ENCODE data around the gene FOXO4. TPM values are rescaled to one million over a fixed set of nuclear protein-coding genes. Genes with fewer than 3 reads are reported as not detected.

Gene FOXO4
- polyA plus RNA-seq, 1 donor (not counting 4 experiments of a cell fraction or from before 2014, with no cell fraction given): 1.6 TPM

DNA sequence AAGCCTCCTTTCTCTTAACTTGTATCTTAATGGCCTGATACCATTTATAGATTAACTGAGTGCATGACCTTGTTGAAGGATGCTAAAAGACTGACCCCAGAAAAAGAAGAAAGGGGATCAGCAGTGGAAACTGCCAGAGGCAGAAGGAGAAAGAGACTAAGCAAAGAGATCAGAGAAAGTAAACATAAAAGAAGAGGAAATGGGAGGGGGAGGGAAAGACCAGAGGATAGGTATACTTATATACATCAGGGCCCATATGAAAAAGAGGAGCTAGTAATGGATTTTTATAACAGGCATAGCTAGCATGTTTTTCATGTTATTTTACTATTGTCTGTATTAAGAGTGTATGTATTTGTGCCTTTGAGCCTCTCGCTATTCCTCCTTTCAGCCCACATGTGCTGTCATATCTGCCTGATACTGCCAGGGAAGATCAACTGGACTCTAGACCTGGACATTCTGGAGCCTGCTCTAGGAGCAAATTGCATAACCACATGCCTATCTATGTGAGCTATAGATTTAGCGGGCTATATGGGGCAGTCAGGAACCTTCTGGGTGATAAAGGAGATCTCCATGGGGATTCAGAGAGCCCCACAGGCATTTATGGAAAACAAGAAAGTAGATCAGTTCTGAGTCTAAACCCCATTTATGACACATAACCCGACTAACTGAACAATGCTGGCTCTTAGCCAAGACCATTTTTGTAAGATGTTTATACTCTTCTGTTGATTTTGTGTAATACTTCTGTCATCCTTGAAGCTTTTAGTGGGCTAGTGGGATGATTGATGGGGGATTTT, 14.1 kb upstream of the FOXO4 start:
- no peaks in the 10 kb centered on the region for H3K4me1 ChIP-seq (ENCODE audit: control insufficient read depth, extremely low read depth, insufficient read depth, low read length)
- TF ChIP-seq, protein P1, sequence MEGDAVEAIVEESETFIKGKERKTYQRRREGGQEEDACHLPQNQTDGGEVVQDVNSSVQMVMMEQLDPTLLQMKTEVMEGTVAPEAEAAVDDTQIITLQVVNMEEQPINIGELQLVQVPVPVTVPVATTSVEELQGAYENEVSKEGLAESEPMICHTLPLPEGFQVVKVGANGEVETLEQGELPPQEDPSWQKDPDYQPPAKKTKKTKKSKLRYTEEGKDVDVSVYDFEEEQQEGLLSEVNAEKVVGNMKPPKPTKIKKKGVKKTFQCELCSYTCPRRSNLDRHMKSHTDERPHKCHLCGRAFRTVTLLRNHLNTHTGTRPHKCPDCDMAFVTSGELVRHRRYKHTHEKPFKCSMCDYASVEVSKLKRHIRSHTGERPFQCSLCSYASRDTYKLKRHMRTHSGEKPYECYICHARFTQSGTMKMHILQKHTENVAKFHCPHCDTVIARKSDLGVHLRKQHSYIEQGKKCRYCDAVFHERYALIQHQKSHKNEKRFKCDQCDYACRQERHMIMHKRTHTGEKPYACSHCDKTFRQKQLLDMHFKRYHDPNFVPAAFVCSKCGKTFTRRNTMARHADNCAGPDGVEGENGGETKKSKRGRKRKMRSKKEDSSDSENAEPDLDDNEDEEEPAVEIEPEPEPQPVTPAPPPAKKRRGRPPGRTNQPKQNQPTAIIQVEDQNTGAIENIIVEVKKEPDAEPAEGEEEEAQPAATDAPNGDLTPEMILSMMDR (optimal IDR thresholded peaks at IDR 0.05 in 1 of 3, IDR thresholded peaks at IDR 0.05 in 1 of 3, conservative IDR thresholded peaks at IDR 0.05 in 1 of 3; ENCODE audit: extremely low read depth in 1 of 3, insufficient read depth in 2 of 3, low read length in 3 of 3): no peak
- no peak for TF ChIP-seq EZH2 (IDR thresholded peaks at IDR 0.05; ENCODE audit: low read length)
- no peak overlapping the region for H3K4me2 ChIP-seq (ENCODE audit: control insufficient read depth, extremely low read depth, insufficient read depth, low read depth, low read length)
- no peaks in the 10 kb centered on the region for H3K79me2 ChIP-seq (ENCODE audit: control insufficient read depth, insufficient read depth, low read length)
- H3K27ac ChIP-seq (ENCODE audit: control insufficient read depth, insufficient read depth, low read length): no peak overlapping the region
- FAIRE-seq: no peak
- H2AFZ ChIP-seq (ENCODE audit: control insufficient read depth, low read length): no peak overlapping the region
- no peak overlapping the region for H3K4me3 ChIP-seq (ENCODE audit: control insufficient read depth in 2 of 3, extremely low read depth in 1 of 3, insufficient read depth in 2 of 3, low read depth in 1 of 3, low read length in 3 of 3)
- dilution Hi-C loops (cut with MboI; ENCODE audit: extremely low pct_ligation_motif_present, low sequenced_read_pairs): no loop called here
- no peak for DNase-seq (ENCODE audit: low read depth, low spot score)
- H3K9me3 ChIP-seq (ENCODE audit: control insufficient read depth, low read depth, low read length): no peaks in the 10 kb centered on the region
- H3K9me1 ChIP-seq (ENCODE audit: control insufficient read depth, extremely low read depth, insufficient read depth, low read length): no peaks in the 10 kb centered on the region
- H3K9ac ChIP-seq (ENCODE audit: control insufficient read depth, extremely low read depth, insufficient read depth, low read length): no peak overlapping the region
- H3K36me3 ChIP-seq (ENCODE audit: control insufficient read depth in 2 of 2, extremely low read depth in 1 of 2, insufficient read depth in 2 of 2, low read length in 2 of 2): no peaks in the 10 kb centered on the region
- H3K27me3 ChIP-seq (ENCODE audit: control insufficient read depth, extremely low read depth, insufficient read depth, low read length): no peaks in the 10 kb centered on the region
- no peaks in the 10 kb centered on the region for H4K20me1 ChIP-seq (ENCODE audit: control insufficient read depth, extremely low read depth, insufficient read depth, low read length)

DNA sequence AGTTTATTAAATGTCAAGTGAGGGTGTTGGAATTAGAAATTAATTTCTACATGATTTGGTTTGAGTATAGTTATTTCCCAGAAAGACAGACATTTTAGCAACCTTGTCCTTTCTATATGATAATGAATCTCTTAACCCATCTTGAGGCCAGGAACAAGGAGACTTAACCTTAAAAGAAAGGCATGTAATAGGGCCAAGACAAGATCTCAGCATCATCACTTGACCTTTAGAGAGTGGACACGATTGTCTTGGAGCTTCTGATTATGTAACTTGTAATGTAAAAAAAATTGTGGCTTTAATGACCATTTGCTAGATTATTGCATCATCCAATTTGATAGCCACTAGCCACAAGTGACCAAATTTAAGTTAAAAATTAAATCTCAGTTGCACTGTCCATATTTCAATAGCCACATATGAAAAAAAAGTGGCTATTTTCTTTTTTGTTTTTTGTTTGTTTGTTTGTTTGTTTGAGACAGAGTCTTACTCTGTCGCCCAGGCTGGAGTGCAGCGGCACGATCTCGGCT, 13.5 kb upstream of the FOXO4 start:
- Histone ChIP-seq H3K4me1 (ENCODE audit: control insufficient read depth, extremely low read depth, insufficient read depth, low read length) (no peaks in the 10 kb centered on the region), H2AFZ (ENCODE audit: control insufficient read depth, low read length) (no peak overlapping the region), H3K36me3 (ENCODE audit: control insufficient read depth in 2 of 2, extremely low read depth in 1 of 2, insufficient read depth in 2 of 2, low read length in 2 of 2) (no peaks in the 10 kb centered on the region), H3K4me2 (ENCODE audit: control insufficient read depth, extremely low read depth, insufficient read depth, low read depth, low read length) (no peak overlapping the region), H3K27ac (ENCODE audit: control insufficient read depth, insufficient read depth, low read length) (no peak overlapping the region), H3K79me2 (ENCODE audit: control insufficient read depth, insufficient read depth, low read length) (no peaks in the 10 kb centered on the region), H3K9me3 (ENCODE audit: control insufficient read depth, low read depth, low read length) (no peaks in the 10 kb centered on the region), H3K27me3 (ENCODE audit: control insufficient read depth, extremely low read depth, insufficient read depth, low read length) (no peaks in the 10 kb centered on the region), H3K4me3 (ENCODE audit: control insufficient read depth in 2 of 3, extremely low read depth in 1 of 3, insufficient read depth in 2 of 3, low read depth in 1 of 3, low read length in 3 of 3) (no peak overlapping the region), H3K9me1 (ENCODE audit: control insufficient read depth, extremely low read depth, insufficient read depth, low read length) (no peaks in the 10 kb centered on the region), H4K20me1 (ENCODE audit: control insufficient read depth, extremely low read depth, insufficient read depth, low read length) (no peaks in the 10 kb centered on the region), H3K9ac (ENCODE audit: control insufficient read depth, extremely low read depth, insufficient read depth, low read length) (no peak overlapping the region)
- no peak for DNase-seq (ENCODE audit: low read depth, low spot score)
- TF ChIP-seq, protein P1 (optimal IDR thresholded peaks at IDR 0.05 in 1 of 3, IDR thresholded peaks at IDR 0.05 in 1 of 3, conservative IDR thresholded peaks at IDR 0.05 in 1 of 3; ENCODE audit: extremely low read depth in 1 of 3, insufficient read depth in 2 of 3, low read length in 3 of 3): no peak
- TF ChIP-seq EZH2 (IDR thresholded peaks at IDR 0.05; ENCODE audit: low read length): no peak
- dilution Hi-C loops (cut with MboI; ENCODE audit: extremely low pct_ligation_motif_present, low sequenced_read_pairs): no loop called here
- FAIRE-seq: no peak

All from keratinocyte (primary cell).